ENCODE data around the gene FAM3A.

FAM3A gene

GRCh38 chrX:154458954-154459778 lies 56.9 kb downstream of the FAM3A start:
- DNase-seq, result peak; percentile 45
- Mint-ChIP-seq H3K9me3 (no peaks in the 10 kb centered on the region), H3K27ac (peak overlapping the region; percentile 87), H3K4me1 (peaks cover 16% of the 10 kb centered on the region), H3K27me3 (no peaks in the 10 kb centered on the region), H3K36me3 (peaks cover 8% of the 10 kb centered on the region), H3K4me3 (peak overlapping the region; percentile 79)
- CTCF ChIA-PET, result interaction anchor here (1.1 kb wide), 1 partner anchor 27 kb away, joined by 3 read pairs; the partner anchor contains the start of gene UBL4A

DNA sequence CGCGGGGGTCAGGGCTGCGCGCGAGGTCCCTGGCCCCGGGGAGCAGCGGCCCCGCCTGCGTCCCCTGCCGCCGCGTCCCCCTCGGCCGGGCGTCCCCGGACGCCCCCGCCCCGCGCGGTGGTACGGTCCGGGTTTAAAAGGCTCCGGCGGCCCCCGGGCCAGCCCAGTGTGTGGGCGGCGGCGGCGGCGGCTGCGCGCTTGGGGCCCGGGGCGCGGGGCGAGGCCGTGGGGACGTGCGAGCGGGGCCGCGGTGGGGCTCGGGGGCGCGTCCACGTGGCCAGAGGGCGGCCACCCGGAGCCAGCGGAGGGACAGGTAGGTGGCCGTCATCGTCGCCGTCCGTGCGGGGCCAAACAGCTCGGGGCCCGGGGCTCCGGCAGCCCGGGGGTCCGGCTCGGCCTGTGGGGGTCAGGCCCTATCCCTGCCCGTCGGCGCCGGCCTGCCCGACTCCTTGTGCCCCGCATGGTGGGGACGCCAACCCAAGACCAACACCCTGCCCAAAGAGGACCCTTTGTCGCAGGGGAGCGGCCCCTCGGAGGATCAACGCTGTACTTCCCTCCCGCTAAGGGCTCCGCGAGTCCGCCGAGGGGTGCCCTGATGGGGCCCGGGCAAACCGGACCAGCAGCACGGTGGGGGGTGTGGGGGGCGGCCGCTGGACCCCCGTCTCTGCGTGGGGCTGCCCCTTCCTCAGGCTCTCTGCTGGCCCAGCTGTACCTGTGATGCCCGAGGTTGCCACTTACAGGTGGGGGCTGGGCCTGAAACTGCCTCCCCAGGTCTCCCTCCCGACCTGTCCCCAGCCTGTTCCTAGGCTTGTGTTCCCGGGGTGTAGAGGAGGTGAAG lies 57.7 kb downstream of the FAM3A start, which contains the start of gene PLXNA3:
TSS of gene PLXNA3 (plus strand) at position 166 of the 838 bp plus-strand sequence. CDS start 1,903 bp downstream, outside the sequence.
- Mint-ChIP-seq H3K9me3 (no peaks in the 10 kb centered on the region), H3K4me3 (peak within 1 kb of the TSS; percentile 83), H3K36me3 (peaks cover 8% of the 10 kb centered on the region), H3K27me3 (no peaks in the 10 kb centered on the region), H3K4me1 (peaks cover 16% of the 10 kb centered on the region), H3K27ac (peak within 1 kb of the TSS; percentile 91)
- CTCF ChIA-PET, result interaction anchor here (1.1 kb wide), 1 partner anchor 28 kb away, joined by 3 read pairs; the partner anchor contains the start of gene UBL4A
- peak; percentile 66 for DNase-seq

GRCh38 chrX:154457491-154458115 lies 58.4 kb downstream of the FAM3A start:
- Mint-ChIP-seq H3K27me3 (no peaks in the 10 kb centered on the region), H3K4me1 (peaks cover 16% of the 10 kb centered on the region), H3K9me3 (no peaks in the 10 kb centered on the region), H3K36me3 (peaks cover 8% of the 10 kb centered on the region), H3K4me3 (peak overlapping the region; percentile 83), H3K27ac (peak overlapping the region; percentile 91)
- peak; percentile 73 for DNase-seq
- CTCF ChIA-PET, result no interaction called here

Data from activated naive CD4-positive, alpha-beta T cell treated with anti-CD3 and anti-CD28 coated beads, Interleukin-2, amount 10 ng/mL, durations not matched to agents 7 days and 5 days (primary cell).